ENCODE measurements around the gene SRPK2. TPM values are rescaled to one million over a fixed set of nuclear protein-coding genes. Genes with fewer than 3 reads are reported as not detected.

The SRPK2 gene
- total RNA-seq, 4 donors from 2014 or later: 37.1 to 48.1 (median 46.3) TPM

- Histone ChIP-seq H3K4me1 (peaks cover 0 to 8% of the 10 kb centered on the region in 2 donors), H3K27ac (no peak overlapping the region), H3K27me3 (no peaks in the 10 kb centered on the region), H3K36me3 (peaks cover 28% of the 10 kb centered on the region in 2 donors), H3K4me3 (replicated peaks in 1 of 3) (no peak overlapping the region), H3K9me3 (no peaks in the 10 kb centered on the region)
- 88 to 89% methylated on average over 4 of the region's 4 CpGs for WGBS, 2 donors
- intact Hi-C loops (cut with DNase I): loop anchor here (10.0 kb wide), 1 partner anchor 118 kb away; no protein-coding TSS in a partner anchor
- TF ChIP-seq CTCF (IDR thresholded peaks at IDR 0.05) (no peak), POLR2A (IDR thresholded peaks at IDR 0.05) (no peak)
- DNase-seq: no peak
Measured at GRCh38 chr7:105102557-105103352, 286.0 kb downstream of the SRPK2 start.

GRCh38 chr7:105101864-105102263 is 286.9 kb downstream of the SRPK2 start:
- Histone ChIP-seq H3K4me3 (replicated peaks in 1 of 3) (no peak overlapping the region), H3K9me3 (no peaks in the 10 kb centered on the region), H3K36me3 (peaks cover 21 to 22% of the 10 kb centered on the region in 2 donors), H3K4me1 (peaks cover 0 to 8% of the 10 kb centered on the region in 2 donors), H3K27me3 (no peaks in the 10 kb centered on the region), H3K27ac (no peak overlapping the region)
- 70 to 73% methylated on average over 4 of the region's 4 CpGs for WGBS, 2 donors
- DNase-seq: no peak
- TF ChIP-seq POLR2A (IDR thresholded peaks at IDR 0.05): no peak
- TF ChIP-seq CTCF (IDR thresholded peaks at IDR 0.05): no peak
- intact Hi-C loops (cut with DNase I): loop anchor here (10.0 kb wide), 1 partner anchor 117 kb away; no protein-coding TSS in a partner anchor

DNA sequence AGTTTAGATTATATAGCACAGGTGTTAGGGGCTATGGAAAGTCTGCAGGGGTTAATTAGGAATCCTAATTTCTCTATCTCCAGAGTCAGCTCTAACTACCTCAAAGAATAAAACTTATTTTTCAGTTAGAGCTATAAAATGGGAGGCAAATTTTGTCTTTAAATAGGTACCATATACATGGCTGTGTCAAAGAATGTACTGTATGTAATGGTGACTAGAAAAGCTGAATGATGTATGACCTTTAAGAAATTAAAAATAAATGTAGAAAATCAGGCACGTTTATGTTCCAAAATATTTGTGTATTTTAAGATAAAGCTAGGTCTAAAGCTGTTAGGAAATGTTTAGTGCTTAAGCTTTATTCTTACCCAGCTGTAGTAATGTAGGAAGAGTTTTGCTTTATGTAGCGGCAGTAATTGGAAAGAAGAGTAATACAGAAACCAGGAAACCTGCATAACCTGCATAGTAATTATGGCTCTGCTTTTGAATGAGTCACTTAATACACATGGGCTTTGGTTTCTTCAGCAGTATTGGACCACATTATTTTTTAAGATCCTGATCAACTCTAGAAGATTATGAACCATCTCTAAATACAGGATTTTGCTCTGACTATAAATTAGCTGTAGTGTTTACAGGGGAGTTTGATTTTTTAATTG is 289.7 kb downstream of the SRPK2 start:
- intact Hi-C loops (cut with DNase I): no loop called here
- TF ChIP-seq POLR2A (IDR thresholded peaks at IDR 0.05): no peak
- no peak for TF ChIP-seq CTCF (IDR thresholded peaks at IDR 0.05)
- WGBS, 2 donors: 84 to 88% methylated on average over 2 of the region's 2 CpGs
- no peak overlapping the region for H3K4me3 ChIP-seq (replicated peaks in 1 of 3)
- DNase-seq: no peak
- H3K36me3 ChIP-seq: peaks cover 6 to 7% of the 10 kb centered on the region in 2 donors
- H3K4me1 ChIP-seq: no peaks in the 10 kb centered on the region
- no peaks in the 10 kb centered on the region for H3K27me3 ChIP-seq
- no peaks in the 10 kb centered on the region for H3K9me3 ChIP-seq
- H3K27ac ChIP-seq: no peak overlapping the region

- TF ChIP-seq POLR2A (IDR thresholded peaks at IDR 0.05) (no peak), CTCF (IDR thresholded peaks at IDR 0.05) (no peak)
- Histone ChIP-seq H3K9me3 (no peaks in the 10 kb centered on the region), H3K27me3 (no peaks in the 10 kb centered on the region), H3K27ac (no peak overlapping the region), H3K36me3 (peaks cover 9 to 11% of the 10 kb centered on the region in 2 donors), H3K4me3 (replicated peaks in 1 of 3) (no peak overlapping the region), H3K4me1 (no peaks in the 10 kb centered on the region)
- intact Hi-C loops (cut with DNase I): no loop called here
- no peak for DNase-seq
- 86 to 89% methylated on average over 7 of the region's 7 CpGs for WGBS, 2 donors
Measured at GRCh38 chr7:105097619-105098018, 291.1 kb downstream of the SRPK2 start.

GRCh38 chr7:105096306-105096705 is 292.4 kb downstream of the SRPK2 start:
- Histone ChIP-seq H3K27ac (no peak overlapping the region), H3K9me3 (no peaks in the 10 kb centered on the region), H3K4me1 (no peaks in the 10 kb centered on the region), H3K27me3 (no peaks in the 10 kb centered on the region), H3K36me3 (peaks cover 11 to 12% of the 10 kb centered on the region in 2 donors), H3K4me3 (replicated peaks in 1 of 3) (no peak overlapping the region)
- TF ChIP-seq CTCF (IDR thresholded peaks at IDR 0.05) (no peak), POLR2A (IDR thresholded peaks at IDR 0.05) (no peak)
- 97% methylated on average over 3 of the region's 3 CpGs for WGBS, 2 donors
- no peak for DNase-seq
- intact Hi-C loops (cut with DNase I): no loop called here
